ENCODE results near the gene SLC35C1.
A peak's percentile ranks its signal among the peaks of the same experiment; 100 is the strongest.
"Not testable (repeated sequence)": the region's sequence is repeated elsewhere in the genome, so short reads cannot be mapped to it uniquely, and the experiment has no call there.

The SLC35C1 gene

GRCh38 chr11:45791524-45791923 is 13.4 kb upstream of the SLC35C1 start:
- DNase-seq, result no peak

GRCh38 chr11:45794169-45794568 is 10.8 kb upstream of the SLC35C1 start:
- no peak for DNase-seq

GRCh38 chr11:45795379-45795778 is 9.6 kb upstream of the SLC35C1 start:
- DNase-seq, result no peak

GRCh38 chr11:45796461-45796861 is 8.5 kb upstream of the SLC35C1 start:
- DNase-seq, result no peak

- DNase-seq, result no peak
Observed at GRCh38 chr11:45798793-45799441, 6.0 kb upstream of the SLC35C1 start.

GRCh38 chr11:45799562-45799961 is 5.4 kb upstream of the SLC35C1 start:
- no peak for DNase-seq

- DNase-seq, result no peak
Observed at GRCh38 chr11:45800261-45800660, 4.7 kb upstream of the SLC35C1 start.

GRCh38 chr11:45801723-45802315 is 3.1 kb upstream of the SLC35C1 start:
- no peak for DNase-seq

GRCh38 chr11:45802531-45803317 is 2.2 kb upstream of the SLC35C1 start:
- DNase-seq, result peak; percentile 50

- DNase-seq, result peak; percentile 88
Observed at GRCh38 chr11:45803971-45804760, 783 bp upstream of the SLC35C1 start.

- no peak for DNase-seq
Observed at GRCh38 chr11:45805305-45806071, 539 bp downstream of the SLC35C1 start.

GRCh38 chr11:45806072-45806933 is 1.4 kb downstream of the SLC35C1 start:
- peak; percentile 55 for DNase-seq

- DNase-seq, result peak; percentile 21
Observed at GRCh38 chr11:45806937-45807791, 2.2 kb downstream of the SLC35C1 start.

GRCh38 chr11:45807792-45808238 is 2.9 kb downstream of the SLC35C1 start:
- peak; percentile 52 for DNase-seq

GRCh38 chr11:45808427-45808826 is 3.5 kb downstream of the SLC35C1 start:
- DNase-seq, result not testable (repeated sequence)

- no peak for DNase-seq
Observed at GRCh38 chr11:45809456-45810395, 4.8 kb downstream of the SLC35C1 start.

- DNase-seq, result no peak
Observed at GRCh38 chr11:45810431-45811108, 5.6 kb downstream of the SLC35C1 start.

- DNase-seq, result no peak
Observed at GRCh38 chr11:45811109-45811435, 6.1 kb downstream of the SLC35C1 start.
